Fibroblast of upper back skin (primary cell): ENCODE results near the gene RBM4.
A peak's percentile ranks its signal among the peaks of the same experiment; 100 is the strongest.
"Not testable (repeated sequence)": the region's sequence is repeated elsewhere in the genome, so short reads cannot be mapped to it uniquely, and the experiment has no call there.

Source experiments
- DNase-seq: peaks from one replicate; pipeline ENCODE4 v3.0.0-alpha.2; 2013

Gene RBM4

DNA sequence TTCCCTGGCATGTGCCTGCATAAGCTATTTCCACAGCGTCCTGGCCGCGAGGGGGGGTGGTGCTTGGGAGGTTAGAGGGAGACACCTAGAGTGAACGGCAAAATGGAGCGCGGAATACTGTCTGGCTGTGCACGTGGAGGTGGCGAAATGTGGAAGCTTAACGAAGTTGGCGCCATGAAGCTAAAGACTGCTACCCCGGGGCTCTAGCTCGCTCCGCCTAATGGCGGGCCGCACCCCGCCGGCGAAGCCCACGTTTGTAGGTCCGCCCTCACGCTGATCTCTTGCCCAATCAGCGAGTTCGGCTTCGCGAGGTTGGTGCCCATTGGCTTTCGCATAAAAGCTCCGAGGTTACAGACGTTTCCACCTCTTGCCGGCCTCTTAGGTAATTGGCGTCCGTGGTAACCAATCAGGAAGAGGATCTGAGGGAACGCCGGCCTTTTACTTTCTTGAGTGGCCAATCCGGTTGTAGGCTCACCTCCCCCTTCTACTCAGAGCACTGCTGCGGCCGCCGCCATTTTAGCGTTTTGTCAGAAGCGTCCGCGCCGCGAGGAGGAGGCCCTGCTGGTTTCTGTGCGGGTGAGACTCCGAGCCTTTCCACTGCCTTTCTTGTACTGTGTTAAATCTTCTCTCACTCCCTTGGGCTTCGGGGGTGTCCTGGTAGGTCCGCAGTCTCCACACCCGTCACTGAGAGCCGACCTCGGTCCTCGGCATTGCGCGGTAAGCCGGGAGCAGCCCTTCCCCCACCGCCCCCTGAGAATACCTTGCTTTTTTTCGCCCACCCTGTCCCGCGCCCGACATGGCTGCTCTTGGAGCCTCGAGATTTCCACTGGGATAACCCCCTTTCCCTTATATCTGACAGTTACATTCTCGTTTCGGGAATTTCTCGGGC, at the start of gene RBM4:
Gene RBM4, plus strand, starts transcription at position 527 of the 889 bp plus-strand sequence. CDS start 1,009 bp downstream, outside the sequence.
- peak; percentile 100 for DNase-seq

DNA sequence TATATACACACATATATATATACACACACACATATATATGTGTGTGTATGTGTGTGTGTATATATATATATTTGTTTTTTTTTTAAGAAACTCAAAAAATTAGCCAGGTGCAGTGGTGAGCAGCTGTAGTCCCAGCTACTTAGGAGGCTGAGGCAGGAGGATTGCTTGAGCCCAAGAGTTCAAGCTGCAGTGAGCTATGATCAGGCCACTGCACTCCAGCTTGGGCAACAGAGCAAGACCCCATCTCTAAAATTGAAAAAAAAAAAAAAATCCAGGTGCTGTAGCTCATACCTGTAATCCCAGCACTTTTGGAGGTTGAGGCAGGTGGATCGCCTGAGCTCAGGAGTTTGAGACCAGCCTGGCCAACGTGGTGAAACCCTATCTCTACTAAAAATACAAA, 49.2 kb upstream of the RBM4 start:
- not testable (repeated sequence) for DNase-seq

GRCh38 chr11:66589996-66590675, 48.4 kb upstream of the RBM4 start:
- DNase-seq = no peak

DNA sequence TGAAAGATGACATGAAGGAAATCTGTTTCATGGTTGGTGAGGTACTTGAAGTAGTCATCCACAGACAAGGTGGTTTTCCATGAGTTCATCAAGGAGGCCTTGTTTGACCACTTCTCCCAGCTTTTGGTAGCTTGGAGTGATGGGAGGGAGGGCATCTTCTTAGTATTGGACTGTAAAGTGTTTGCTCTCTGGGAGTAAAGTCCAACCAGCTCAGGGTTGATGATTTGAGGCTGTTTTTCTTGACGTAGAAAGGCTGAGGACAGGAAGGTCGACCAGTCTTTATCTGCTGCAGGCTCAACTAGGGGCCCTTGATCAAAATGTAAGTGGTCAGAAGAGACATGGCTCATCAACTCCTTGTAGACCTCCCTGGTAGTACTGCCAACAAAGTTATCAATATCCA, 47.3 kb upstream of the RBM4 start:
- DNase-seq = no peak

- DNase-seq = peak; percentile 94
Observed at GRCh38 chr11:66592457-66593302, 45.8 kb upstream of the RBM4 start, which contains the start of the genes CCDC87 and CCS. Gene CCDC87 (minus strand): TSS chr11:66593063. CDS start chr11:66593015, 48 bp downstream. Gene CCS (plus strand): TSS chr11:66593185. CDS start chr11:66593262, 77 bp downstream.

DNA sequence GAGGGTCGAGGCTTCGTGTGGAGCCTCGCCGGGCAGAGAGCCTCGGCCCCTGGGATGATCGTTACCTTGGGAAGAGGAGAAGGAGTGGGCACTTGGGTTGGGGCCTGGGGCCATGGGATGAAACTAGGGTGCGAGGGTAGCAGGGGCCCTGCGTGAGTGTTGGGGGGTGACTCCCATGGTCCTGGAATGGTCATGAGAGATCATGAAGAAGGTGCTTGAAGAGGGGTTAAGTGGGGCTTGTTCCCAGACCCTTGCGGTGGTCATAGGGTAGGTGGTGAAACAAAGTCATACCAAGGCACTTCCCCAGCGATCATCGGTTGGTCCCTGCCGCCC, 45.2 kb upstream of the RBM4 start:
- DNase-seq = no peak

DNA sequence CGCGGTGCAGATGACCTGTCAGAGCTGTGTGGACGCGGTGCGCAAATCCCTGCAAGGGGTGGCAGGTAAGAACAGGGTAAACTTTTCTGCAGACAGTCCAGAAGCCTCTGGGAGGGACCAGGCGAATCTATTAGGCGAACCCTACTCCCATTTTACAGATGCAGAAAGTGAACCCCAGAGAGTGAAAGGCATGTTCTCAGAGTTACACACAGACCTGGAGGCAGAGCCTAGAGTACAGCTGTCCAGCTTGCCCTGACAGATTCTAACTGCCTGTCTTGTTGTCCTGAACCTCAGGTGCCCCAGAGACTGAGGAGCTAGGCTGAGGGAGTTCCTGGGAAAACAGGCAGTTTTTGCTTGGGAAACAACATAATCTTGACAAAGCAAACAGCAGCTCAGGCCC, 44.9 kb upstream of the RBM4 start:
- DNase-seq = no peak

DNA sequence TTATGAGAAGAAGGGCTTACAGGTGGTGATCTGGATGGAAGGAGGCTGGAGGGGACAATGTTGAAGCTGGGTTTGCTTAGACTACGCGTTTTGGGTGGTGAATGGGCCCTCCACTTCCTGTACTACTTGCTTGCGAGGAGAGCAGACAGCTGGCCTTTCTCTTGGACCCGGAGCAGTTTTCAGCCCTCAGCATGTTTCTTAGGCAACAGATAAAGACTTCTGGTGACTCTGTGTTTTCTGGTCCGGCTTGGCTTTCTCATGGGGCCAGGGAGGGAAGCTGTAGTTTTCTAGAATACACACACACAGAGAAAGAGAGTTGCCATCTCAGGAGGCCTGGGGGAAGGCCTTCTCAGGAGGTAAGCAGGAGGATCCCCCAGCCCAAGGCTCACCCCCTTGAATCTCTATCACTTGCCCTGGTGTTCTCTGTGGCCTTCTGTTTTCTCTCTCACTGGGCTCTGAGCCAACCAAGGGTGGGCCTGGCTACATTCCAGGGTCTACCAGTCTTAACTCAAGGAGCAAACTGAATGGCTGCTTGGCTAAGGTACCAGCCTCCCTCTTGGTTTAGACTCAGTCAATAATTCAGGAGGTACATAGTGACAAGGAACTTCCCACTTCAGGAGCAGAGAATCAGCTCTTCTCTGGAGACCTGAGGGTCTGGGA, 43.1 kb upstream of the RBM4 start:
- no peak for DNase-seq

- DNase-seq = no peak
Observed at GRCh38 chr11:66598993-66599392, 39.5 kb upstream of the RBM4 start.

DNA sequence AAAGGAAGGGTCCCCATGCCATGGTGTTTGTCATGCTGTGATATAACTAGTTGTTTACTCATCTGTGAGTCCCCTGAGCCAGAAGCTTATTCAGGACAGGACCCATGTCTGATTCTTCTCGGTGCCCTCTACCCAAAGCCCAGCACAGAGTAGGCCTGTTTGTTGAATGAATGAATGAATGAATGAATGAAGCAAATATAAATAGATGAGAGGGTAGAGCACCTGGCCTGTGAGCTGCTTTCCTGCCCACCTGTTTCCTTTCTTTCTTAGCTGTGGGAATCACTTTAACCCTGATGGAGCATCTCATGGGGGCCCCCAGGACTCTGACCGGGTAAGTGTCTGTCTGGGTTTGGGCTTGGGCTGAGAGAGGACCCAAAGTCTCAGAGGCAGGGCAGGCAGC, 38.3 kb upstream of the RBM4 start:
- DNase-seq = no peak

- peak; percentile 17 for DNase-seq
Observed at GRCh38 chr11:66600631-66601233, 37.8 kb upstream of the RBM4 start.

DNA sequence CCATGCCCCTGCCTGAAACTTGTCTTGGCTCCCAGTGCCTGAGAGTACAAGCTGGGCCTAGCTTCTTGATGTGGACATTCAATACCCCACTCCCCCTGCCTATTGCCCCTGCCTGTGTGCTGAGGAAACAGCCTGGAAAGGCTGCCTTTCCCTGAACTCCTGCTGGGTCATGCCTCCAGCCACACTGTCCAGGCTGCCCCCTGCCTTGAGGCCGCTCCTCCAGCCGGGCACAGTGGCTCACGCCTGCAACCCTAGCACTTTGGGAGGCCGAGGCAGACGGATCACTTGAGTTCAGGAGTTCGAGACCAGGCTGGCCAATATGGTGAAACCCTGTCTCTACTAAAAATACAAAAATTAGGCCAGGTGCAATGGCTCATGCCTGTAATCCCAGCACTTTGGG, 35.4 kb upstream of the RBM4 start:
- DNase-seq = no peak

DNA sequence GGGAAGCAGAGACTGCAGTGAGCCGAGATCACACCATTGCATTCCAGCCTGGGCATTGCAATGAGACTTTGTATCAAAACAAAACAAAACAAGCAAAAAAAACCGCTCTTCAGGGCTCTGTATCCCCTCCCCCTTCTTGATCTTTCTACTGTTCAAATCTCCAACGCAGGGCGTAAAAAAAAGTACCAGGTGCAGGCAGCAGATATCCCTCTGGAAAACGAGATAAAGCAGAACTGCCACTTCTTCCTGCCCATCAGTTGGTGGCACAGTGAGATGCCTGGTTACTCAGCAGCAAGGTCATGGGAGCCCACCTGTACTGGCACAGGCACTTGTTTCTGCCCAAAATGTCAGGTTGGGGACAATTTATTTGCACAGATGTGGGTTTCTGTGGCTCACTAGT, 34.3 kb upstream of the RBM4 start:
- DNase-seq = no peak

DNA sequence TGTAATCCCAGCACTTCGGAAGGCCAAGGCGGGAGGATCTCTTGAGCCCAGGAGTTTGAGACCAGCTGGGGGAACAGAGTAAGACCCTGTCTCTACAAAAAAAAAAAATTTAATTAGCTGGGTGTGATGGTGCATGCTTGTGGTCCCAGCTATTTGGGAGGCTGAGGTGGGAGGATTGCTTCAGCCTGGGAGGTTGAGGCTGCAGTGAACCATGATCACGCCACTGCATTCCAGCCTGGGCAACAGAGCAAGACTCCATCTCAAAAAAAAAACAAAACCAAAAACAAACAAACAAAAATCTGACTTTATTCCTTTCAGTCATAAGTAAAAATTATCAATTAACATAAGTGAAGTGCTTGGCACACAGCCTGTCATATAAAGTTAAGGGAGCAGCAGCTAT, 31.9 kb upstream of the RBM4 start:
- DNase-seq = not testable (repeated sequence)

DNA sequence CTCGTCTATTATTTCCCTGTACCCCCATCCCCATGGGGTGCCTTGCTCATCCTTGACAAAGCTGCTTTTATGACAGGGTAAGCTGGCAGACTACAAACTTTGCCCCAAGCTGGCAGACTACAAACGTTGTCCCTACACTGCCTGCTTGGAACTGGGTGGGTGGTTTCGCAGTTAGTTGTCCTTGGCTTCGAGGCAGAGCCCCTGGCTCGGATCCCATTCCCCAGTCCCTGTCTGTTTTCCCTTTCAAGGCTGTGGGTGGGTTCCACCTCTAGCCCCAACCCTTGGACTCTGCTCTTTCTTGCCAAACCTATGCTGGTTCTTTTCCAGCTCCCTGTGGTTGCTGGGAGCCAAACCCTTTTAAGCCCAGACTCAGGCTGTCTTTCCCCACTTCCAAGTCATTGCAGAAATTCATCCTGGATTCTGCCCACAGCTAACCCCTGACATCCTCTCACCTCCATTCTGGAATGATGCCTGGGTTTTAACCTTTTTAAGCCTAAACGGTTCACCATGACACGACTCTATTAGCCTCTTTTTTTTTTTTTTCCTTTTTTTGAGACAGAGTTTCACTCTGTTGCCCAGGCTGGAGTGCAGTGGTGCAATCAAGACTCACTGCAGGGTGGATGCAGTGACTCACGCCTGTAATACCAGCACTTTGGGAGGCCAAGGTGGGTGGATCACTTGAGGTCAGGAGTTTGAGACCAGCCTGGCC, 31.2 kb upstream of the RBM4 start:
- peak; percentile 82 for DNase-seq

DNA sequence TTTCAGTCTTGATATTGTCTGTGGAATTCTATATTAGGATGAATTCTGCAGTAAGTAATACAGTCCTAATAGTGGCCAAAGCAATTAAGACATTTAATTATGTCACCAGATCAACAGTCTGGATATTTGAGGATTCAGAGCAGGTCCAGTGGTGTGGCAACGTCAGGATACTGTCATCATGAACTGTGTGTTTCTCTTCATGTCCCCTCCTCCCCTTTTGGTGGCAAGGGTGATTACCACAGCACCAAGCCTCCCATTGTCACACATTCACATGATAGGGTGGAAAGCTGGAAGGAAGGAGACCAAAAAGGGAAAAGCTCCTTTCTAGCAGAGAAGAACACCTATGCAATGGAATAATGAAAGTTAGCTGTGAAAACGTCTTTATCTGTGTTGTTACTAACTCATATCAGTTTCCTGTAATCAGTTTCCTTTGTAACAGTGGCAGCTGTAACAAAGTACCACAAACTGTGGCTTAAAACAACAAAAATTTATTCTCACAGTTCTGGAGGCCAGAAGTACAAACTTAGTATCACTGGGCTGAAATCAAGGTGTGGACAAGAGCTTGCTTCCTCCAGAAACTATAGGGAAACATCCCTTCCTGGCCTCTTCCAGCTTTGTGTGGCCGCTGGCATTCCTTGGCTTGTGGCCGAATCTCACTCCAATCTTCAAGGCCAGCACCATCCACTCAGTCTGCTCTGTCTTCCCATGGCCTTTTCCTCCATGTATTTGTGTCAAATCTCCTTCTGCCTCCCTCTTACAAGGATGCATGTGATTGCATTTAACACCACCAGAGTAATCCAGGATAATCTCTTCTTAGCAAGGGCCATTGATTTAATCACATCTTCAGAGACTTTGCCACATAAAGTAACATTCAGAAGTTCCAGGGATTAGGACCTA, 28.5 kb upstream of the RBM4 start:
- no peak for DNase-seq

DNA sequence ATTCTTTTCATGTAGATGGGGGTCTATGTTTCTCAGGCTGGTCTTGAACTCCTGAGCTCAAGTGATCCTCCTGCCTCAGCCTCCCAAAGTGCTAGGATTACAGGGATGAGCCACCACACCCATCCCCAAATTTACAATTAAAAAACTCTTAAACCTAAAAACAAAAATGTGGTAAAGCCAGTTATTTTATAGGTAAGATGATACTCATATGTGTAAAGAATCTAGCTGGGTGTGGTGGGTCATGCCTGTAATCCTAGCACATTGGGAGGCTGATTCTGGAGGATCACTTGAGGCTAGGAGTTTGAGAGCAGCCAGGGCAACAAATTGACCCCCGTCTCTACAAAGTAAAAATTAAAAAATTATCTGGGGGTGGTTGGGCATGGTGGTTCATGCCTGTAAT, 26.0 kb upstream of the RBM4 start:
- DNase-seq = no peak

DNA sequence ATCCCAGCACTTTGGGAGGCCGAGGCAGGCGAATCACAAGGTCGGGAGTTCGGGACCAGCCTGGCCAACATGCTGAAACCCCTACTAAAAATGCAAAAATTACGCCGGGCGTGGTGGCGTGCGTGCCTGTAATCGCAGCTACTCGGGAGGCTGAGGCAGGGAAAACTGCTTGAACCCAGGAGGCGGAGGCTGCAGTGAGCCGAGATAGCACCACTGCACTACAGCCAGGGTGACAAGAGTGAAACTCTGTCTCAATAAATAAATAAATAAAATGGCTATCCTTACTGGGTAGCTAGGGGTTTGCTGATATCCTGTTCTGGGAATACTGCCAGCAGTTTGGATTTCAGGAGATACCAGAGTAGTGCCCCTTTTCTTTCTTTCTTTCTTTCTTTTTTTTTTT, 24.4 kb upstream of the RBM4 start:
- no peak for DNase-seq

DNA sequence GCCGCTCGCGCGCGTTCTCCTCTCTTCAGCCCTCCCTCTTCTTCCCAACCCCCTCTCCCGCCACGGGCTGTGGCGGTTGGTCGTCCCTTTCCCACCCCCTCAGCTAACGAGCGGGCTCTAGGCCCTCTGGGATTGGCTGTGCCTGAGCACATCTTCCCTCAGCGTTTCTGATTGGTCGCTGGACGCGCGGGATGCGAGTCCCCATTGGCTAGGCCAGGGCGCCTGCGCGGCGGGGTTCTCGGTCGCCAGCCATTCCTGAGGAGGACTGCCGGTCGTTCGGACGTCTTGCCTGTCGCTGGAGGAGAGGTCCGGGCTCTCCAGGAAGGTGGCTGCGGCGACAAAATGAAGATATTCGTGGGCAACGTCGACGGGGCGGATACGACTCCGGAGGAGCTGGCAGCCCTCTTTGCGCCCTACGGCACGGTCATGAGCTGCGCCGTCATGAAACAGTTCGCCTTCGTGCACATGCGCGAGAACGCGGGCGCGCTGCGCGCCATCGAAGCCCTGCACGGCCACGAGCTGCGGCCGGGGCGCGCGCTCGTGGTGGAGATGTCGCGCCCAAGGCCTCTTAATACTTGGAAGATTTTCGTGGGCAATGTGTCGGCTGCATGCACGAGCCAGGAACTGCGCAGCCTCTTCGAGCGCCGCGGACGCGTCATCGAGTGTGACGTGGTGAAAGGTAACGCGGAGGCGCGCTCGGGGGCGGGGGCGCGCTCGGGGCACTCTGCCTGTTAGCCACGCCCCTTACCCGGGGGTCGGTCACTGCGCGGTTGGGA, 21.9 kb upstream of the RBM4 start, which contains the start of gene RBM14:
Gene RBM14, plus strand, starts transcription at position 252 of the 776 bp plus-strand sequence. Its CDS starts 91 bp downstream, at position 343.
- peak; percentile 99 for DNase-seq
